Right hindlimb (tissue), 1 donor: ENCODE data around the gene C1S.
"Not testable (repeated sequence)": the region's sequence is repeated elsewhere in the genome, so short reads cannot be mapped to it uniquely, and the experiment has no call there.

ENCODE experiments used
- DNase-seq: peaks from one replicate; pipeline ENCODE4 v3.0.0-alpha.2; 2018

C1S gene

DNA sequence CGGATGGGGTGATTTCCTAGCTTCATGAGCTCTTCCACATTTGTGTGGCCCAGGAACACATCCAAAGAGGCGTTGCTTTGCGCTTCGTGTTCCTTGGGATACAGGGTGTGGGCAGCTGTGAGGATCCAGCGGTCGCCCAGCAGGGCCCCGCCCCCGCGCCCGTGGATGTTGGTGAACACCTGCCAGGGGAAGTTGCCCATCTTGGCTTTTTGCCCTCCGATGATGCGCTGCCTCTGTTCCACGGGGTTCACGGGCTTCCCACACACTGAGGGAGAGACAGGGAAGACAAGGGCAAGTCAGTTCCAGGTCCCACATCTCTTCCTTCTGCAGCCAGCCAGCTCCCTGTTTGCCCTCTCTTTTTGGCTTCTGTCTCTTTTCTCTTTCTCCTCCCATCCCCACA is 20.5 kb downstream of the C1S start:
- DNase-seq = no peak

- DNase-seq = no peak
Observed at GRCh38 chr12:7083125-7083524, 22.6 kb downstream of the C1S start.

DNA sequence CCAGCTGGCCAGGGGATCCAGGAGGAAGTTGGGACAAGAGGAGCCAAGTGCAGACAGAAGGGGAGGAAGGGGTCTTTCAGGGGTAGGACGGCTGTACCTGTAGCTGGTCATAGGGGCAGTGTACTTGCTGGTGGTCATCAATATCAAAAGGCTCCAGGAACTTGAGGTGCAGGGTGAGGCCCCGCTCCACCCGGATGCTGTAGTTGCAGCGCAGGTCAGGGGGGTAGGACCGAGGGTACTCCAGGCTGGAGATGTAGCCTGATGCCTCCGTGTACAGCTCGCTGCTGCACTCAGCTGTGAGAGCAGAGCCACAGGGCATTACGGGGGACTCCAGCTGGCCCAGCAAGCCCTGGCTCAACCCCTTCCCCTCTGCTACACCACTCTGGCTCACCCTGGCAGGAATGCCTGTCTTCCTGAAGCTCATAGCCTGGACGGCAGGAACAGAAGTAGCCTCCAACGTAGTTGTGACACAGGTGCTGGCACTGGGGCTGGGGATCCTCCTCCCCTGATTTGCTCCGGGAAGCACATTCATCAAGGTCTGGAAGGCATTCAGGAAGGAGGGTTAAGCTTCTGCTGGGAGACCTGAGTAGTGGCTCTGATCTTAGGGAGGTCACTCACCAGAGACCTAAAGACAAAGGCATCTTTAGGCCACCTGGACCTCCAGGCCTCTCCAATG is 28.8 kb downstream of the C1S start:
- DNase-seq = no peak

DNA sequence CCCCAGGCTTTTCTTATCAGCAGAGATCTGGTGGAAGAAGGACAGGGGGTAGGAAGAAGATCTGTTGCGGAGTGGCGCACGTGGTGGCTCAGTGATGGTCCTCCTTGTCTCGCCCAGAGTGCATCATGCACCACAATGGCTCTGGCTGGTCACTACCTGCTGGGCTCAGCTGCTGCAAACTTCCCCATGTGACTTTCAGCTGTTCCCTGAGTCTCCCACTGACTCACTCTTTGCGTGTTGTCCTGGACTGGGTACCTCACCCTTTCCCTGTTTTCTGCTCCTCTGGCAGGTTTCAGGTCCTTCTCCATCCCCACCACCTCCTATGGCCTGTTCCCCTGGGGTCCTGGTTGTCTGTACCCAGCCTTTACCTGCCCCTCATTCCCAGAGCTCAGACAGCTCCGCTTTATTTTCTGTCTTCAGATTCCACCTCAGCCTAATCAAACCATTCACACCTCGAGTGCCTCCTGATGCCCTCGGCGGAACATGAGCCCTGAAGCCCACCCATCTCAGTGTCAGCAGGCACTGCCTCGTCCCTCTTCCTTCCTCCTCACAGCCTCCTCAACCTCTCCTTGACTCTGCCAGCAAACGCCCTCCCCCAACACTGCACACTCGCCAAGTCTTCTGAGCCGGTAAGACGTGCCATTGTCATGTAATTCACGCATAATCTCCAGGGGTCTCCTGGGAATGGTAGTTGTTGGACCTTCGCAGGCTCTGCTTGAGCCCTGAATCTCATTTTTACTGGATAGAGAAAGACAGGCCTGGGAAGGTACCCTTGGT is 29.9 kb downstream of the C1S start:
- no peak for DNase-seq

DNA sequence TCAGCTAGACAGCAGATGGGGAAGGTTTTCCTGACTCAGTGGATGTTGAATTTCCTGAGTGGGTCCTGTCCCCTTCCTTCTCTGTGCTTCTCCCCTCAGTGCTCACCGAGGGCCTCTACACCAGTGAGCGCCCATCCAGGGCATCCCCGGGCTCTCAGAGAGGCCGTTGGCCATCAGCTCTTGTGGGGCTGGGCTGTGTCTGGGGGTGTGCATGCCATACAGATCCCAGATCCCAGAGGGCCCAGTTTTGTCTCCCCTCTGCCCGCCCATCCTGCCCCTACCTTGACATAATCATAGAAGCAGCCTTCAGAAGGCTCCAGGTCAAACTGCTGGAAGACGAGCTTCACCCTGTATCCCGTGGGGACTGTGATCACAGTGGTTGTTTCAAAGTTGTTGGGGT is 30.7 kb downstream of the C1S start:
- no peak for DNase-seq

DNA sequence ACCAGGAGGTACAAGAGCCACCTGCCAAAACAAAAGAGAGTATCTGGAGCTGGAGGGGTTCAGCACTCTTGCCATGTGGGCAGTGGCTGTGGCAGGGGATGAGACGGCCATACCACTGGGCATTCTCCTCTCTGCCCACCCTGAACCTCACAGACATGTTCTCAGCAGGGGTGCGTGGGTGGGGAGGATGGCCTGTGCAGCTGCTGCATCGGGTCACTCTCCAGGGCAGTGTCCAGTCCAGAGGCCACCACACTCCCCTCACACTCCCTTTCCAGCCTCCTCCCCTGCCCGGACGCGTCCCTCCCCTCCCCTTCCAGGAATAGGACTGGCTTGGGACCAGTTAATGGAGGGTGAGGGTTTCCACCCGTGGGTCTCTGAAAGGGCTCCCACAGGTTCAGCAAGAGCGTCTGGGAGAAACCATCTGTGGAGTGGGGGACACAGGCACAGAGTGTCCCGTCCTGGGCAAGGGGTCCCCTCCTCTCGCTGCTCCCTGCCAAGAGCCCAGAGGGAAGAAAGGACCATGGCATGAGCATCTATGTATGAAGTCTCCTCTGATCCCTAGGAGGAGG is 31.2 kb downstream of the C1S start:
- DNase-seq = peak; percentile 63

DNA sequence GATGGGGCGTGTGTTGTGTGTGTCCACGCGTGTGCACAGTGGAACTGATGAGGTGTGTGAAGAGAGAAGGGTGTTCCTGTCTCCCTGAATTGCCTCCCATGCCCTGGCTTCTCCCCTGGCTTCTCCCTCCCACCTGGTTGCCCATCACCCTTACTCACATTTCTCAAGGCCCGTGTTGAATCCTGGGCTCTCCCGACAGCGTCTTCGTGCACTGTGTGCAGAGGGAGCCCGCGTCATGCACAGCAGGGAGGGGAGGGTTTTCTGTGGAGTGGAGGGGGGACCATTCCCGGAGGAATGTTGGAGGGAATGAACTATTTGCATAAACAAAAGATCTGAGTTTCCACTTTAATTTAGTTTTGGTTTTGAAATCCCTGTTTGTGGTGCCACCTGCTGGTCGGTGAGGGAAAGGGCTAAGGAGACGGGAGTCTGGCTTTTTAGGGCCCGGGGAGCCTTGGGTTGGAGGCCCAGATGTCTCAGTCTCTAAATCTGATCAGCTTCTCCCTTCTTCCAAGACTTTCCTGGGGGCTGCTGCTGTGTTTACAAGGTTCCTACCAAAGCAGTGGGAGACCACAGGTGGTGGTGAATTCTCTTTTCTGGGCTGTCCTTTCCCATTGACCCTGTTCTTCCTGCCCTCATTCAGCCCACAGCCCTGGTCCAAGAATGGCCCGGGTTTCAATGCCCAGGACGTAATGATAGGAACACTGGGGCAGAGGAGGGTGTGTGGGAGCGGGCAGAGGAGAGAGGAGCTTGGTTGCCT is 31.9 kb downstream of the C1S start, which contains the start of gene C1R:
TSS of gene C1R (minus strand) at position 217 of the 757 bp plus-strand sequence. CDS start at position 160, 57 bp downstream.
- peak; percentile 85 for DNase-seq

DNA sequence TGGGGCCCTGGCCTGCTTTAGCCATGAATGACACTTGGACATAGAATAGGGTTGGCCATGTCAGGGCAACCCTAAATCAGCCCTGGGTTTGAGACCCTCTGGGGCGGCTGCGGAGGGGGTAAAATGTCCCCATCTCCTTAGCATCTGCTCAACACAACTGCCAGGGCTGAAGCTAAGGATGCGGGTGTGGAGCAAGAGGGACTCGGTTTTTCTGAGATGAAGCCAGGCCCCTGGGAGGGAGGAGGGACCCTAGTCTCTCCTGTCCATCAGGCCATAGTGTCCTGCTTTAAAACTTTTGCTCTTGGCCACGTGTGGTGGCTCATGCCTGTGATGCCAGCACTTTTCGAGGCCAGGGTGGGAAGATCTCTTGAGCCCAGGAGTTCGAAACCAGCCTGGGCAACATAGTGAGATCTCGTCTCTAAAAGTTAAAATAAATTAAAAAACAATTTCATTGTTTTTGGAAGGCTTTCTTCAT is 32.5 kb downstream of the C1S start:
- no peak for DNase-seq

DNA sequence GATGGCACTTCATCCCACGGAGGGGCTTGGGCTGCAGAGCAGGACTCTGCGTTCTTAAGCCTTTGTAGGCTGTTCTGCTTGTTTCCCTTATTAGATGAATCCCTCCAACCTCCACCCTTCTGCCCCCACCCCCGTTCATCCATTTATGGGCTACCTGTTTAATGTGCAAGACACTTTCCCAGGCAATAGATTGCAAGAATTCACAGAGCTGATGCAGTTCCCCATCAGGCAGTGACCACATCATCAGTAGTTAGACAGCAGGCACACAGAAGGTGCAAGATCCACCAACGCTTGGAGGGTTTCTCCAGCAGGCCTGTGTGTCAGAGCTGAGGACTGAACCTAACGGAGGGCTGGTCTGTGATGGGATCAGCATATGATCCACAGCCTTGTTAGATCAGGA is 33.0 kb downstream of the C1S start:
- DNase-seq = no peak

GRCh38 chr12:7093892-7094291 is 33.4 kb downstream of the C1S start:
- DNase-seq = no peak

DNA sequence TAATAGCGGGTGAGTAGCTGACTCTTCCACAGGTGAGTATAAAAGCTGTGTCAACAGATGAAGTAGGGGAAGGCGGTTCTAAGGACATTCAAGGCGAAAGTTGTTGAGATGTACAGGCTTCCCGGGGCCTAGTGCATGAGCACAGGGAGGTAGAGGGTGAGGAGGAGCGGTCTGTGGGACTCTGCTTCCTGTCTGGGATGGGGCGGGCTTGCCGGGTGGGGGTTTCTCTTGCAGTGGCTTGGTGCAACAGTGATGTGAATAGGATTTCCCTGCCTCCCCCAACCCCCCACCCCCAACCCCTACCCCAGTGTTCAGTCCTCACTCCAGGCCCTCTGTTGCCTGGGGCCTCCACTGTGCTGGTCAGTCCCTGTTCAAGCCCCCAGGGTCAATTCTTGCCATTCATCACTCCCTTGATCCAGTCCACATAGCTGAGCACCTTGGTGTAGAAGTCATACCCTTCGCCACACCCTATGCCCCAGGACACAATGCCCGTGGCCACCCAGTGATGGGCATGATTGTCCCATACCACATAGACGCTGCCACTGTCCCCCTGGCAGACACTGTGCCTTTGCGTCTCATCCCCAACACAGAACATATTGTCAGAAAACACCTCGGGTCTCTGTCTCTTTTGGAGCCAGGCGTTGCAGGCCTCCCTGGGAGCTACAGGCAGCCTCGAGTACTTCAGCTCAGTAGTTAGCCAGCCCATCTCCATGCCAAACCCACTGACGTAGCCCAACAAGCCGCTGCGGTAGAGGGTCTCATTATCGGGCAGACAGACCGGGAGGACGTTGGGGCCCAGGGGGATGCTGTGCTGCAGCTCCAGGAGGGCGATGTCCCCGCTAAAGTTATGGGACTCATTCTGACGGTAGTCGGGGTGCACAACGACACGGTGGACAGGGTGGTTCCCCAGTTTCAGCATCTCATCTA is 35.8 kb downstream of the C1S start:
- DNase-seq = no peak

DNA sequence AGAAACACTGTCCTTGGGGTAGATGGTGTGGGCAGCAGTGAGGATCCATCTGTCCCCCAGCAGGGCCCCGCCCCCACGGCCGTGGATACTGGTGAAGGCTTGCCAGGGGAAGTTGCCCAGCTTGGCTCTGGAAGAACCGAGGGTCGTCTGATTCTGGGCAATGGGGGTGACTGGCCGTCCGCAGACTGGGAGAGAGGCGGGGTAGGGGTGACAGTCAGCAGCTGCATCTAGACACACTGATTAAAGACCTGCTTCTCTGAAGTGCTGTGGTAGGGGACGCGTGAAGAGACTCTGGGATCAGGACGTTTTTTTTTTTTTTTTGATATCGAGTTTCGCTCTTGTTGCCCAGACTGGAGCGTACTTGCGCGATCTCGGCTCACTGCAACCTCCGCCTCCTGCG is 36.5 kb downstream of the C1S start:
- no peak for DNase-seq

GRCh38 chr12:7099290-7099996 is 38.9 kb downstream of the C1S start:
- DNase-seq = no peak

DNA sequence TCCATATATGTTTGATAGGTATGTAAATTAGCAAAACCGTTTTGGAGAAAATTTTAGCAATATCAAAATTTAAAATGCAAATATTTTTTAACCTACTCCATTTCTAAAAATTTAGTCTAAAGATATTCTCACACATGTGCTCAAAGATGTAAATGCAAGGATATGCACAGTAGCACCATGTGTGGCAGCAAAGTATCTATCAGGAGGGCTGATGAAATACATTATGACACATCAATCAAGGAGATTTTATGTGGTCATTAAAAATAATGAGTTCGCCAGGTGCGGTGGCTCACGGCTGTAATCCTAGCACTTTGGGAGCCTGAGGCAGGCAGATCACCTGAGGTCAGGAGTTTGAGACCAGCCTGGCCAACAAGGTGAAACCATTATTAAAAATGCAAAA is 39.7 kb downstream of the C1S start:
- no peak for DNase-seq

GRCh38 chr12:7101047-7101693 is 40.7 kb downstream of the C1S start:
- no peak for DNase-seq

- no peak for DNase-seq
Observed at GRCh38 chr12:7101694-7102131, 41.2 kb downstream of the C1S start.

DNA sequence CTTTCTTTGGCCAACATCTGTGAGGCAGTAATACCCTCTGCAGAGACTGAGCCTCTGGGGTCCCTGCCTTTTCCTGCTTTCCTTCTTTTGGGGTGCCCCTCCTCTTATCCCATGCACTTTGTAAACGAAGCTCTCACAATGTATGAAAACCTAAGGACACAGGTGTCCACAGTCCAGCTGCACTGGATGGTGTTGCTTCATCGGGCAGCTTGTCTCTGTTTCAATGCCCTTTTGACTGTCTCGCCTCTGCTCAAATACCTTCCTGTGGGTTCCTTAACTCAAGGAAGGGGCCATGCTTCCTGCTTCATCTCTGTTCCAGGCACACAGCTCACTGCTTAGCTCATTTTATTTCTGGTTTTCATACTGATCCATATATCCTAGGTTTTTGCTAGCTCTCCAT is 42.1 kb downstream of the C1S start:
- DNase-seq = no peak

DNA sequence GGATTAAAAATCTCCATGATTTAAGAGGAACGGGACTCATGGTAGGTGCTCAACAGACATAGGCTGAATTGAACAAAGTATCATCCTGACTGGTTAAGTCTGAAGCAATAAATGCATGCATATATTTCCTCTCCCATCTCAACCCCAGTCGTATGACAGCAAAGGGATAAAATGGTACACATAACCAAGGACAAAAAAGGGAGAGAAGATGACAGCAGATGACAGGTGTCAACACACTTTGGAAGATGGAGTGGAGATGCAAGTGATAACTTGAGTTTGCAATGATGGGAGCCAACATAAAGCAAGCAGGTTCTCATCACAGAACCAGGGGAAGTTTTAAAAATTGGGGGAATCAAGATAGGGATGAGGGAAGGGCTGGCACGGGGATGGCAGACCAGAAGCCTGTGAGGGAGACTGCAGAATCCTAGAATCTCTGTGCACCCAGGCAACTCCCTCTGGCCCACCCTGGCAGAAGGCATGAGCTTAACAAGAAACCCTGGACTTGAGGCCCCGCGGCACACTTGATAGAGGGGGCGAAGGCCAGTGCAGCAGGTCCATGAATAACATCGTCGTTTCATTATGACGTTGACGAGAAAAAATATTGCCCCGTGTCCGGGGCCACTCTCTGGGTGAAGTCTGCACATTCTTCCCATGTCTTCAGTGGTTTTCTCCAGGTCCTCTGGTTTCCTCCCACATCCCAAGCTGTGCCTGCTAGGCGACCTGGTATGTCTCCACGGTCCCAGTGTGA is 43.5 kb downstream of the C1S start:
- no peak for DNase-seq

GRCh38 chr12:7106082-7106481 is 45.6 kb downstream of the C1S start:
- no peak for DNase-seq

DNA sequence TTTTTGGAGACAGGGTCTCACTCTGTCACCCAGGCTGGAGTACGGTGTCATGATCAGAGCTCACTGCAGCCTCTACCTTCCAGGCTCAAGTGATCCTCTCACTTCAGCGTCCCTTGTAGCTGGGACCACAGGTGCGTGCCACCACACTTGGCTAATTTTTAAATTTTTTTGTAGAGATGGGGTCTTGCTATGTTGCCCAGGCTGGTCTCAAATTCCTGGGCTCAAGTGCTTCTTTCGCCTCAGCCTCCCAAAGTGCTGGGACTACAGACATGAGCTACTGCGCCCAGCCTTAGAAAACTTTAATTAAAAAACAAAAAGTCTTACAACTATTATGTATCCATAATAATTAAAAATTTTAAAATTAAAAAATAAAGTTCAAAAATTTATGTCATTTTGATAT is 46.7 kb downstream of the C1S start:
- DNase-seq = not testable (repeated sequence)
